Stimulated activated CD8-positive, alpha-beta memory T cell treated with anti-CD3 and anti-CD28 coated beads, Interleukin-12 subunit alpha, Interleukin-12 subunit beta, amount 100 ng/mL, for 4 hours (primary cell): ENCODE measurements around the gene MOCS1.

Experiments used
- DNase-seq: peaks from one replicate; pipeline ENCODE4 v3.0.0-alpha.2; 2020; ENCODE audit warnings: low read depth

MOCS1 gene

GRCh38 chr6:39876111-39876510 is 58.2 kb downstream of the MOCS1 start:
- DNase-seq, result no peak

DNA sequence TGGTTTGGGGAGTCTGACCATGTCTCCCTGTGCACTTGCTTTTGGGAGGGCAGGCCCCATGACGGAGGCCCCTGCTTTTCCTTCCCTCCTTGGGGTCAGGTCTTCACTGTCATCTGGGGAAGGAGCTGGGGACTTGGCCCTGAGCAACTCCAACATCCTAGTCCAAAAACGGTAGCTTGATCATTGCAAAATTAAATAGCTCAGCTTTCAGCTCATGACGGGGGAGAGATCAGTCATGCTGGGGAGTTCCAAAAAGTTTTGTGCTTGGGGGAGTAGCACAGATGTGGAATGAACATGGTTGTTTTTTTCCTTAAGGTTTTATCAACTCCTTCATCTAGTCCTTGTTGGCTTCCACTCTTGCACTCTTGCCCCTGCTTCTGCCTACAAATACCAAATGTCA is 60.8 kb downstream of the MOCS1 start:
- DNase-seq, result no peak

DNA sequence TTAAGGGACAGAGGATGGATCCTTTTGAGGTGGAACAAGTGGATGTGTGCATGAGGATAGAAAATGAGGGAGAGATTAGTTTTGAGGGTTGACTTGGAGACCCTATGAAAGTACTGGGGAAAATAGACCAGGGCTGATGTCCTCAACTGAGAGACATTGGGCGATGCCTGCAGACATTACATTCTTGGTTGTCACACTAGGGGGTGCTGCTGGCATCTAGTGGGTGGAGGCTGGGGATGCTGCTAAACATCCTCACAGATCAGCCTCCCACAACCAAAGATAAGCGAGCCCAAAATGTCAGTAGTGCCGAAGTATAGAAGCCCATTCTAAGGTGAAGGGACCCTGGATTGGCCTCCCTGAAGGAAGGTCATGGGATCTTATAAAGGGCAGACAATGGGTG is 63.3 kb downstream of the MOCS1 start:
- DNase-seq, result no peak

DNA sequence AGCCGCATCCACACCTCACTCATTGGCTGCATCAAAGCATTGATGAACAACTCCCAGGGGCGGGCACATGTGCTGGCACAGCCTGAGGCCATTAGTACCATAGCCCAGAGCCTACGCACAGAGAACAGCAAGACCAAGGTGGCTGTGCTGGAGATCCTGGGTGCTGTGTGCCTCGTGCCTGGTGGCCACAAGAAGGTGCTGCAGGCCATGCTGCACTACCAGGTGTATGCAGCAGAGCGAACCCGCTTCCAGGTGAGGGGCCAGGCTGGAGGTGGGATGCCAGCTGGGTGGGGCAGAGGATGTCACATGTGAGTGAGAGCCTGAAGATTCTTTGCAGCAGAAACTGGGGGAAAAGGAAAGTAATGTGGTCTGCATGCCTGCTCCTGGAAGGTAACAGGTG is 66.7 kb downstream of the MOCS1 start:
- DNase-seq, result no peak

- no peak for DNase-seq
Measured at GRCh38 chr6:39865011-39865888, 69.0 kb downstream of the MOCS1 start.

- no peak for DNase-seq
Measured at GRCh38 chr6:39861663-39862062, 72.6 kb downstream of the MOCS1 start.

GRCh38 chr6:39859025-39859424 is 75.2 kb downstream of the MOCS1 start:
- no peak for DNase-seq

DNA sequence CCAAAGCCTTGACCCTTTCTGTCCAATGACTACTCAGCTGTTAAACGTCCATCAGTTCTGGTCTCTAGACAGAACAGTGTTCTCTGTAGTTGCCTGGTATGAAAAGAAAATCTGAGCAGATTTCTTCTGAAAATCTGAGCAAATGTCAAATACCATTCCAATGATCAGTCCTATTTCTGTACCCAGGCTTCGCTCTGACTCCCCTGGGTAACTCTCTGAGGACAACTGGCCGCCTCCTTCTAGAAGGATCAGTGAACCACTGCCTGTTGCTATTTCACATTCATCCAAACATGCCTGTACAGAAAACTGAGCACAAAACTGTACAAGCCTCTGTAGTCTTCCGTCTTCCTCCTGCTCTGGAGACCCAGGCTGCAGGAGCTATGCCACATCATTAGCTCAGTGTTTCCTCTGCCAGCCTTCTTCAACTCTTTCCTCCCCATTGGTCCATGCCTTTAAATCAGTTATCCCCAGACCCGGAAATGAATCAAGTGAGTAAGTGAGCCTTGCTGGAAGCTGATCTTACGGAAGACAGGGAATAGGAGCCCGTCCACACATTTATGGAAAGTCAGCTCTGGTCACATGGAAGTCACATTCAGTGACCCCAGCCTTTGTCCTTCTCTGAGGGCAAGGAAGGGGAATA is 78.8 kb downstream of the MOCS1 start:
- no peak for DNase-seq
